ENCODE data around the gene CNTFR.

The CNTFR gene

DNA sequence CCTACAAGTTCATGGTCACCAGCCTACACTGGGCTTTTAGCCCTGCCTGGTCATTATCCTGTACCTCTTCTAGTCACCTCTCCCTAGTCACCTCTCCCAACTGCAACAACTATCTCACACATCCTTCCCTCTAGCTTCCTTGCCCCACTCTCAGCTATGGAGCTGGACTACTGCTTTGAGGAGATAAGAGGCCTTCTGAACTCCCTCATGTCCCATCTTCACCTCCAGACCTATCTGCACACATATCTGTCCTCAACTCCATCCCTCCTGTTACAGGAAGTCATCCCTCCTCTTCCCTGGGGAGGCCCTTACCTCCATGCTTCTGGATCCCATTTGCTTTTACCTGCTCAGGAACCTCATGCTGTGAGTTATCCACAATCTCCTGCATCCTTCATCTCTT lies 16.7 kb upstream of the CNTFR start:
- CTCF ChIA-PET, result no interaction called here

GRCh38 chr9:34603610-34604231 lies 14.2 kb upstream of the CNTFR start:
- DNase-seq (ENCODE audit: extremely low spot score), result peak; percentile 87
- no peak for TF ChIP-seq SP1 (IDR thresholded peaks at IDR 0.05)
- TF ChIP-seq CTBP1 (IDR thresholded peaks at IDR 0.05; ENCODE audit: borderline replicate concordance), result 0 out of 2 replicates have a peak, but pooled peaks have one; percentile 8
- ChIA-PET CTCF (interaction anchor here (0.5 to 1.4 kb wide), 10 partner anchors 12 to 430 kb away, joined by 3 to 5 read pairs (median 3); partner anchors contain the start of gene DCTN3), POLR2A (no interaction called here)

More for the DNA sequence above, 16.7 kb upstream of the CNTFR start:
- POLR2A ChIA-PET, result no interaction called here
- DNase-seq (ENCODE audit: extremely low spot score), result no peak
- TF ChIP-seq TARDBP (IDR thresholded peaks at IDR 0.05), result no peak
- TF ChIP-seq FOXK2 (IDR thresholded peaks at IDR 0.05), result no peak
- no peak for TF ChIP-seq NFRKB (IDR thresholded peaks at IDR 0.05)
- TF ChIP-seq BHLHE40 (IDR thresholded peaks at IDR 0.05; ENCODE audit: borderline replicate concordance), result no peak
- no peak for TF ChIP-seq CTBP1 (IDR thresholded peaks at IDR 0.05; ENCODE audit: borderline replicate concordance)
- TF ChIP-seq FOXM1 (IDR thresholded peaks at IDR 0.05; ENCODE audit: borderline replicate concordance), result no peak
- TF ChIP-seq SUZ12 (IDR thresholded peaks at IDR 0.05), result no peak
- TF ChIP-seq ARNT (IDR thresholded peaks at IDR 0.05), result no peak
- no peak for TF ChIP-seq ZNF384 (IDR thresholded peaks at IDR 0.05)
- no peak for TF ChIP-seq HDGF (IDR thresholded peaks at IDR 0.05; ENCODE audit: borderline replicate concordance)
- TF ChIP-seq L3MBTL2 (conservative IDR thresholded peaks at IDR 0.05), result no peak
- TF ChIP-seq FOXA1 (IDR thresholded peaks at IDR 0.05), result no peak
- TF ChIP-seq ELF4 (IDR thresholded peaks at IDR 0.05), result no peak
- TF ChIP-seq LEF1 (IDR thresholded peaks at IDR 0.05; ENCODE audit: borderline replicate concordance), result no peak
- TF ChIP-seq SP1 (IDR thresholded peaks at IDR 0.05), result no peak
- TF ChIP-seq PKNOX1 (IDR thresholded peaks at IDR 0.05), result no peak

DNA sequence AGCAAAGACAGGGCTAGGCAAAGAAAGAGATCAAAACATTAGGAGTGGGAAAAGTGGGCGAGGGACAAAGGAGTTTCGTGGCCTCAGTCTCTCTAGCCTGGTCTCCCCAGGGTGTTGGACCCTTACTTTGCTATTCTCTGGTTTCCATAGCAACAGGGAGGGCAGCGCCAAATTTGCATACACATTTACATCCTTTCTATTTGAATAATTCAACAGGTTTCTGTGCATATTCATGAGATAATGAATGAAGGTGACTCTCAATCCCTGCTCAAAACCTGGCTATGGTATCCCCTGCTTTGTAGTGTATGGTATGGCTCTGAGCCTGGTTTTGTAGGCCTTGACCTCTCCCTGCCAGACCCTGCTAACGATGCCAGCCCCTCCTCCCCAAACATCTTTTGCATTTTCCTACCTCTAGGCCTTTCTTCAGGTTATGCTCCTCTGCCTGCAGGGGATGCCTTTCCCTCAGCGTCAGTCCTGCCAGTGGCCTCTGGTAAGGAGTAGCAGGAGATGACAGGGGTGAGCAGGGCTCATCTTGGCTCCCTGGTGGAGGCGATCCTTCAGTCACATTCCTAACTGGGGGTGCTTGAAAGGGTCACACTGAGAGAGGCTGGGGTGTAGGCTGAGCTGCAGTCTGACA lies 12.5 kb upstream of the CNTFR start:
- no peak for TF ChIP-seq FOXM1 (IDR thresholded peaks at IDR 0.05; ENCODE audit: borderline replicate concordance)
- no peak for TF ChIP-seq ZNF384 (IDR thresholded peaks at IDR 0.05)
- TF ChIP-seq NFRKB (IDR thresholded peaks at IDR 0.05), result no peak
- no peak for TF ChIP-seq ARNT (IDR thresholded peaks at IDR 0.05)
- TF ChIP-seq BHLHE40 (IDR thresholded peaks at IDR 0.05; ENCODE audit: borderline replicate concordance), result no peak
- TF ChIP-seq L3MBTL2 (conservative IDR thresholded peaks at IDR 0.05), result no peak
- TF ChIP-seq SUZ12 (IDR thresholded peaks at IDR 0.05), result no peak
- TF ChIP-seq TARDBP (IDR thresholded peaks at IDR 0.05), result no peak
- TF ChIP-seq ELF4 (IDR thresholded peaks at IDR 0.05), result no peak
- TF ChIP-seq LEF1 (IDR thresholded peaks at IDR 0.05; ENCODE audit: borderline replicate concordance), result no peak
- TF ChIP-seq CTBP1 (IDR thresholded peaks at IDR 0.05; ENCODE audit: borderline replicate concordance), result no peak
- no peak for TF ChIP-seq PKNOX1 (IDR thresholded peaks at IDR 0.05)
- TF ChIP-seq FOXA1 (IDR thresholded peaks at IDR 0.05), result no peak
- TF ChIP-seq HDGF (IDR thresholded peaks at IDR 0.05; ENCODE audit: borderline replicate concordance), result no peak
- no peak for DNase-seq (ENCODE audit: extremely low spot score)
- ChIA-PET CTCF (interaction anchor here (1.1 to 1.4 kb wide), 2 partner anchors 15 to 78 kb away, joined by 3 to 4 read pairs; no protein-coding TSS in a partner anchor), POLR2A (no interaction called here)

DNA sequence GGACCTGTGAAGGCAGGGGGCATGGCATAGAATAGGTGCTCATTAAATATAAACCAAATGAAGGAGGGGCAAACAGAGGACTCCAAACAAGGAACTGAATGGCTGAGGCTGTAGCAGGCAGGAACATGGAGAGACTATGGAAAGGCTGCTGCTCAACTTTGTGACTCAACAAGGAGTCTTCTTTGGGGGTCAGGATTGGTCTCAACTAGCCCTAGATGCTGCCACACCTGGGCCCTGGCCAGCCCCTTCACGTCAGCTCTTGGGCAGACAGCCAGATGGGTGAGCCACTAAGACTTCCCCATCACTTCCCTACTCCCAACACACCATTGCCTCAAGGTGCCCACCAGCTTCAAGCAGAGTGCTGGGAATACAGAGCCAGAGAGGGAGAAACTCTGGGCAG lies 11.4 kb upstream of the CNTFR start:
- CTCF ChIA-PET, result interaction anchor here (1.5 kb wide), 1 partner anchor 9 kb away, joined by 5 read pairs; no protein-coding TSS in a partner anchor
- POLR2A ChIA-PET, result no interaction called here
- no peak for TF ChIP-seq BHLHE40 (IDR thresholded peaks at IDR 0.05; ENCODE audit: borderline replicate concordance)

GRCh38 chr9:34599546-34599945 lies 10.0 kb upstream of the CNTFR start:
- TF ChIP-seq BHLHE40 (IDR thresholded peaks at IDR 0.05; ENCODE audit: borderline replicate concordance), result no peak
- no peak for TF ChIP-seq FOXK2 (IDR thresholded peaks at IDR 0.05)
- no peak for TF ChIP-seq FOXM1 (IDR thresholded peaks at IDR 0.05; ENCODE audit: borderline replicate concordance)
- no peak for TF ChIP-seq ELF4 (IDR thresholded peaks at IDR 0.05)
- TF ChIP-seq FOXA1 (IDR thresholded peaks at IDR 0.05), result no peak
- TF ChIP-seq NFRKB (IDR thresholded peaks at IDR 0.05), result no peak
- TF ChIP-seq L3MBTL2 (conservative IDR thresholded peaks at IDR 0.05), result no peak
- no peak for TF ChIP-seq SP1 (IDR thresholded peaks at IDR 0.05)
- TF ChIP-seq ARNT (IDR thresholded peaks at IDR 0.05), result no peak
- TF ChIP-seq TARDBP (IDR thresholded peaks at IDR 0.05), result no peak
- DNase-seq (ENCODE audit: extremely low spot score), result no peak
- POLR2A ChIA-PET, result interaction anchor here (1.2 kb wide), 1 partner anchor 10 kb away, joined by 3 read pairs; no protein-coding TSS in a partner anchor
- CTCF ChIA-PET, result interaction anchor here (1.0 kb wide), 1 partner anchor 52 kb away, joined by 3 read pairs; no protein-coding TSS in a partner anchor

More for the DNA sequence above, 11.4 kb upstream of the CNTFR start:
- DNase-seq (ENCODE audit: extremely low spot score), result no peak

DNA sequence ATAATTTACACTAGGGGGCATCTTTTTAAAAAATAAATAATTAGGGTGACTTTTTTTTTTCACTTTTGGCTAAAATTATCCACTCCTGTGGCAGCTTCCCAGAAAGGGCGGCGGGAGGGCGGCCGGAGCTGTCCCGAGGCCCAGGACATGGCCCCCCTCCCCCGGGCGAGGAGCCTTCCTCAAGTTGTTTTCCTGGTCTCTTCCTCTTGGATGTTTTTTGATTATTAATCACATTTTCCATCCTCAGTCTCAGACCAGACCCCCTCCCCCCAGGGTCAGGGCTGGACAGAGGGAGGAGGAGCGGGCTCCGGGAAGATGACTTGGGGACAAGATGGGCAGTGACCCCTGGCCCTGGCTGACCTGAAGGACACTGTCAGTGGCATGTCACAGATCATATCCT lies 4.7 kb upstream of the CNTFR start:
- ChIA-PET CTCF (no interaction called here), POLR2A (no interaction called here)
- no peak for DNase-seq (ENCODE audit: extremely low spot score)
- TF ChIP-seq L3MBTL2 (conservative IDR thresholded peaks at IDR 0.05) (no peak), FOXK2 (IDR thresholded peaks at IDR 0.05) (no peak), FOXA1 (IDR thresholded peaks at IDR 0.05) (no peak), NFRKB (IDR thresholded peaks at IDR 0.05) (no peak), ELF4 (IDR thresholded peaks at IDR 0.05) (no peak), SP1 (IDR thresholded peaks at IDR 0.05) (no peak), FOXM1 (IDR thresholded peaks at IDR 0.05; ENCODE audit: borderline replicate concordance) (no peak), HDGF (IDR thresholded peaks at IDR 0.05; ENCODE audit: borderline replicate concordance) (no peak), ZNF384 (IDR thresholded peaks at IDR 0.05) (no peak), ARNT (IDR thresholded peaks at IDR 0.05) (no peak), BHLHE40 (IDR thresholded peaks at IDR 0.05; ENCODE audit: borderline replicate concordance) (no peak), CTBP1 (IDR thresholded peaks at IDR 0.05; ENCODE audit: borderline replicate concordance) (no peak), PKNOX1 (IDR thresholded peaks at IDR 0.05) (no peak), TARDBP (IDR thresholded peaks at IDR 0.05) (no peak), LEF1 (IDR thresholded peaks at IDR 0.05; ENCODE audit: borderline replicate concordance) (no peak), SUZ12 (IDR thresholded peaks at IDR 0.05) (no peak)
